ENCODE measurements around the gene LIX1L.

- TF ChIP-seq CTCF (IDR thresholded peaks at IDR 0.05) (no peak), EZH2phosphoT487 (IDR thresholded peaks at IDR 0.05) (no peak)
These were observed 62.3 kb downstream of the LIX1L start for GRCh38 chr1:145895471-145895870.
